HG03565 (cell line): ENCODE data around the gene SURF2.
A peak's percentile ranks its signal among the peaks of the same experiment; 100 is the strongest.
"Not testable (repeated sequence)": the region's sequence is repeated elsewhere in the genome, so short reads cannot be mapped to it uniquely, and the experiment has no call there.

Source experiments
- ATAC-seq: cut with Tn5 transposase; IDR thresholded peaks from one replicate; pipeline ENCODE4 v1.9.1; 2021; ENCODE audit warnings: mild to moderate bottlenecking, moderate library complexity; ENCODE audit not compliant: unreplicated experiment

The SURF2 gene

GRCh38 chr9:133375724-133376654 lies 19.6 kb downstream of the SURF2 start, which contains the start of the genes STKLD1 and SURF4:
STKLD1 (plus strand) TSS chr9:133376366; CDS start chr9:133376474, 108 bp downstream.
SURF4 (minus strand) TSS chr9:133376060; CDS start chr9:133375969, 91 bp downstream.
- ATAC-seq = peak; percentile 78

- not testable (repeated sequence) for ATAC-seq
Measured at GRCh38 chr9:133377280-133377679, 20.9 kb downstream of the SURF2 start.

GRCh38 chr9:133377721-133378216 lies 21.4 kb downstream of the SURF2 start:
- no peak for ATAC-seq

- no peak for ATAC-seq
Measured at GRCh38 chr9:133378408-133378962, 22.1 kb downstream of the SURF2 start.

GRCh38 chr9:133379153-133380086 lies 23.1 kb downstream of the SURF2 start:
- no peak for ATAC-seq

GRCh38 chr9:133380734-133381133 lies 24.4 kb downstream of the SURF2 start:
- ATAC-seq = no peak

GRCh38 chr9:133382507-133383141 lies 26.3 kb downstream of the SURF2 start:
- ATAC-seq = no peak

GRCh38 chr9:133383438-133383837 lies 27.1 kb downstream of the SURF2 start:
- ATAC-seq = no peak

GRCh38 chr9:133384736-133385321 lies 28.5 kb downstream of the SURF2 start:
- ATAC-seq = no peak

GRCh38 chr9:133385452-133385851 lies 29.1 kb downstream of the SURF2 start:
- no peak for ATAC-seq

- ATAC-seq = no peak
Measured at GRCh38 chr9:133386338-133386737, 30.0 kb downstream of the SURF2 start.

GRCh38 chr9:133387680-133388079 lies 31.3 kb downstream of the SURF2 start:
- no peak for ATAC-seq

GRCh38 chr9:133389025-133389557 lies 32.7 kb downstream of the SURF2 start:
- ATAC-seq = no peak

- no peak for ATAC-seq
Measured at GRCh38 chr9:133389562-133389961, 33.2 kb downstream of the SURF2 start.

GRCh38 chr9:133390713-133391112 lies 34.4 kb downstream of the SURF2 start:
- ATAC-seq = no peak

- not testable (repeated sequence) for ATAC-seq
Measured at GRCh38 chr9:133391449-133391848, 35.1 kb downstream of the SURF2 start.

- ATAC-seq = not testable (repeated sequence)
Measured at GRCh38 chr9:133392308-133392707, 36.0 kb downstream of the SURF2 start.

GRCh38 chr9:133393399-133393798 lies 37.0 kb downstream of the SURF2 start:
- no peak for ATAC-seq

GRCh38 chr9:133394687-133395271 lies 38.4 kb downstream of the SURF2 start:
- no peak for ATAC-seq
